ENCODE data around the gene BICD1.

The BICD1 gene

GRCh38 chr12:32379667-32380066 is 273.0 kb downstream of the BICD1 start:
- in situ Hi-C loops (cut with MboI; ENCODE audit: low sequenced_read_pairs): no loop called here

- in situ Hi-C loops (cut with MboI; ENCODE audit: low sequenced_read_pairs): no loop called here
Measured at GRCh38 chr12:32382226-32382625, 275.6 kb downstream of the BICD1 start.

GRCh38 chr12:32390572-32391219 is 284.0 kb downstream of the BICD1 start:
- in situ Hi-C loops (cut with MboI; ENCODE audit: low sequenced_read_pairs): no loop called here

- in situ Hi-C loops (cut with MboI; ENCODE audit: low sequenced_read_pairs): no loop called here
Measured at GRCh38 chr12:32395026-32395425, 288.4 kb downstream of the BICD1 start.

- in situ Hi-C loops (cut with MboI; ENCODE audit: low sequenced_read_pairs): no loop called here
Measured at GRCh38 chr12:32397696-32398095, 291.0 kb downstream of the BICD1 start.

- in situ Hi-C loops (cut with MboI; ENCODE audit: low sequenced_read_pairs): no loop called here
Measured at GRCh38 chr12:32398181-32398580, 291.5 kb downstream of the BICD1 start.

GRCh38 chr12:32398816-32399369 is 292.2 kb downstream of the BICD1 start:
- in situ Hi-C loops (cut with MboI; ENCODE audit: low sequenced_read_pairs): no loop called here

- in situ Hi-C loops (cut with MboI; ENCODE audit: low sequenced_read_pairs): no loop called here
Measured at GRCh38 chr12:32399370-32400113, 292.9 kb downstream of the BICD1 start, which contains the start of gene FGD4. Gene FGD4, plus strand, starts transcription at chr12:32399558.

GRCh38 chr12:32400114-32400672 is 293.5 kb downstream of the BICD1 start:
- in situ Hi-C loops (cut with MboI; ENCODE audit: low sequenced_read_pairs): no loop called here

GRCh38 chr12:32400866-32401265 is 294.2 kb downstream of the BICD1 start:
- in situ Hi-C loops (cut with MboI; ENCODE audit: low sequenced_read_pairs): no loop called here

- in situ Hi-C loops (cut with MboI; ENCODE audit: low sequenced_read_pairs): no loop called here
Measured at GRCh38 chr12:32402170-32402569, 295.5 kb downstream of the BICD1 start.

- in situ Hi-C loops (cut with MboI; ENCODE audit: low sequenced_read_pairs): no loop called here
Measured at GRCh38 chr12:32402946-32403345, 296.3 kb downstream of the BICD1 start.

GRCh38 chr12:32407795-32408194 is 301.1 kb downstream of the BICD1 start:
- in situ Hi-C loops (cut with MboI; ENCODE audit: low sequenced_read_pairs): no loop called here

- in situ Hi-C loops (cut with MboI; ENCODE audit: low sequenced_read_pairs): no loop called here
Measured at GRCh38 chr12:32413412-32413811, 306.8 kb downstream of the BICD1 start.

- in situ Hi-C loops (cut with MboI; ENCODE audit: low sequenced_read_pairs): no loop called here
Measured at GRCh38 chr12:32418221-32418620, 311.6 kb downstream of the BICD1 start.

GRCh38 chr12:32418903-32419519 is 312.4 kb downstream of the BICD1 start:
- in situ Hi-C loops (cut with MboI; ENCODE audit: low sequenced_read_pairs): no loop called here

- in situ Hi-C loops (cut with MboI; ENCODE audit: low sequenced_read_pairs): no loop called here
Measured at GRCh38 chr12:32419520-32419960, 312.9 kb downstream of the BICD1 start.

GRCh38 chr12:32420356-32420755 is 313.7 kb downstream of the BICD1 start:
- in situ Hi-C loops (cut with MboI; ENCODE audit: low sequenced_read_pairs): no loop called here

- in situ Hi-C loops (cut with MboI; ENCODE audit: low sequenced_read_pairs): no loop called here
Measured at GRCh38 chr12:32423559-32423958, 316.9 kb downstream of the BICD1 start.

GRCh38 chr12:32431025-32431424 is 324.4 kb downstream of the BICD1 start:
- in situ Hi-C loops (cut with MboI; ENCODE audit: low sequenced_read_pairs): loop anchor here (25.0 kb wide), 1 partner anchor 94 kb away; no protein-coding TSS in a partner anchor

Data from HL-60/S4 treated with phorbol 12-myristate 13-acetate at 8.2 ng/mL for 4 days and 3 days (cell line).